Activated CD4-positive, alpha-beta memory T cell treated with anti-CD3 and anti-CD28 coated beads for 36 hours (primary cell): ENCODE measurements around the gene MRPL36. TPM values are rescaled to one million over a fixed set of nuclear protein-coding genes. Genes with fewer than 3 reads are reported as not detected.
"Not testable (repeated sequence)": the region's sequence is repeated elsewhere in the genome, so short reads cannot be mapped to it uniquely, and the experiment has no call there.

ENCODE experiments used
- CTCF ChIA-PET: fragments of 350-600 bp; sonication (Branson Sonifier 250); formaldehyde crosslinking; loops from one replicate; lab custom pipeline; 2021; ENCODE audit warnings: antibody characterized with exemption, inconsistent platforms; lab: Charles Lee
- POLR2A ChIA-PET: fragments of 350-600 bp; sonication (Branson Sonifier 250); formaldehyde crosslinking; loops from one replicate; lab custom pipeline; 2021; ENCODE audit warnings: antibody characterized with exemption; lab: Charles Lee
- DNase-seq: peaks from one replicate; pipeline ENCODE4 v3.0.0-alpha.2; 2020
- H3K27ac Mint-ChIP-seq: one replicate; pipeline ENCODE4 v1.8.0; 2021; ENCODE audit warnings: mixed read lengths
- H3K27me3 Mint-ChIP-seq: one replicate; pipeline ENCODE4 v1.8.0; 2021; ENCODE audit warnings: mixed read lengths
- H3K36me3 Mint-ChIP-seq: one replicate; pipeline ENCODE4 v1.8.0; 2021; ENCODE audit warnings: mixed read lengths
- H3K4me1 Mint-ChIP-seq: one replicate; pipeline ENCODE4 v1.8.0; 2021; ENCODE audit warnings: low read depth, mixed read lengths
- H3K4me3 Mint-ChIP-seq: one replicate; pipeline ENCODE4 v1.8.0; 2021; ENCODE audit warnings: mild to moderate bottlenecking, mixed read lengths
- H3K9me3 Mint-ChIP-seq: one replicate; pipeline ENCODE4 v1.8.0; 2021; ENCODE audit warnings: mixed read lengths
- intact Hi-C: fragments of 100-400 bp; cut with micrococcal nuclease; formaldehyde crosslinking; loops from one replicate; pipeline ENCODE4 v1.15.1; 2023
- total RNA-seq, 2 experiments: library from RNA; stranded (reverse); gene quantifications; one replicate each; pipeline ENCODE4 v1.2.3, GENCODE V29; 2021

Gene MRPL36
- total RNA-seq, 2 experiments from 2014 or later = 60.8 to 64.7 TPM

- intact Hi-C loops = no loop called here
- Mint-ChIP-seq H3K36me3 (peaks cover 57% of the 10 kb centered on the region), H3K4me1 (no peaks in the 10 kb centered on the region), H3K4me3 (no peak overlapping the region), H3K27me3 (no peaks in the 10 kb centered on the region), H3K27ac (no peak overlapping the region), H3K9me3 (no peaks in the 10 kb centered on the region)
- no peak for DNase-seq
- ChIA-PET POLR2A (no interaction called here), CTCF (interaction anchor here (1.3 kb wide), 1 partner anchor 173 kb away, joined by 6 read pairs; no protein-coding TSS in a partner anchor)
These were observed 17.8 kb upstream of the MRPL36 start for GRCh38 chr5:1817261-1818043.

GRCh38 chr5:1816495-1817089 lies 17.0 kb upstream of the MRPL36 start:
- CTCF ChIA-PET, H3K9me3 Mint-ChIP-seq, H3K4me1 Mint-ChIP-seq, POLR2A ChIA-PET, H3K27ac Mint-ChIP-seq, DNase-seq, H3K27me3 Mint-ChIP-seq, H3K4me3 Mint-ChIP-seq, intact Hi-C loops: not testable (repeated sequence)
- peaks cover 61% of the 10 kb centered on the region for H3K36me3 Mint-ChIP-seq

- Mint-ChIP-seq H3K27me3 (no peaks in the 10 kb centered on the region), H3K4me3 (no peak overlapping the region), H3K9me3 (no peaks in the 10 kb centered on the region), H3K27ac (no peak overlapping the region), H3K4me1 (no peaks in the 10 kb centered on the region), H3K36me3 (peaks cover 59% of the 10 kb centered on the region)
- intact Hi-C loops = no loop called here
- no peak for DNase-seq
- POLR2A ChIA-PET = no interaction called here
- CTCF ChIA-PET = no interaction called here
These were observed 16.2 kb upstream of the MRPL36 start for GRCh38 chr5:1815881-1816292.

- no peaks in the 10 kb centered on the region for H3K27me3 Mint-ChIP-seq
- CTCF ChIA-PET = no interaction called here
- H3K36me3 Mint-ChIP-seq = peaks cover 58% of the 10 kb centered on the region
- no peak for DNase-seq
- no peak overlapping the region for H3K27ac Mint-ChIP-seq
- no peaks in the 10 kb centered on the region for H3K4me1 Mint-ChIP-seq
- no peaks in the 10 kb centered on the region for H3K9me3 Mint-ChIP-seq
- H3K4me3 Mint-ChIP-seq = no peak overlapping the region
- POLR2A ChIA-PET = no interaction called here
- intact Hi-C loops = no loop called here
These were observed 15.6 kb upstream of the MRPL36 start for GRCh38 chr5:1815071-1815786.

- Mint-ChIP-seq H3K4me1 (no peaks in the 10 kb centered on the region), H3K27ac (no peak overlapping the region), H3K27me3 (no peaks in the 10 kb centered on the region), H3K36me3 (peaks cover 58% of the 10 kb centered on the region), H3K9me3 (no peaks in the 10 kb centered on the region), H3K4me3 (no peak overlapping the region)
- intact Hi-C loops = no loop called here
- ChIA-PET POLR2A (no interaction called here), CTCF (no interaction called here)
- DNase-seq = no peak
These were observed 14.8 kb upstream of the MRPL36 start for GRCh38 chr5:1814183-1815020.

GRCh38 chr5:1810581-1811101 lies 11.0 kb upstream of the MRPL36 start:
- Mint-ChIP-seq H3K27me3 (no peaks in the 10 kb centered on the region), H3K27ac (no peak overlapping the region), H3K4me3 (no peak overlapping the region), H3K4me1 (peaks cover 6% of the 10 kb centered on the region), H3K36me3 (peaks cover 56% of the 10 kb centered on the region), H3K9me3 (no peaks in the 10 kb centered on the region)
- ChIA-PET POLR2A (no interaction called here), CTCF (no interaction called here)
- intact Hi-C loops = no loop called here
- no peak for DNase-seq

- ChIA-PET CTCF (interaction anchor here (1.0 kb wide), 1 partner anchor 46 kb away, joined by 3 read pairs; no protein-coding TSS in a partner anchor), POLR2A (no interaction called here)
- intact Hi-C loops = loop anchor here (10.0 kb wide), 1 partner anchor 75 kb away; no protein-coding TSS in a partner anchor
- H3K4me3 Mint-ChIP-seq = no peak overlapping the region
- no peaks in the 10 kb centered on the region for H3K27me3 Mint-ChIP-seq
- DNase-seq = no peak
- no peak overlapping the region for H3K27ac Mint-ChIP-seq
- H3K4me1 Mint-ChIP-seq = peaks cover 6% of the 10 kb centered on the region
- no peaks in the 10 kb centered on the region for H3K9me3 Mint-ChIP-seq
- peaks cover 57% of the 10 kb centered on the region for H3K36me3 Mint-ChIP-seq
These were observed 9.9 kb upstream of the MRPL36 start for GRCh38 chr5:1809416-1810035.

GRCh38 chr5:1808439-1808838 lies 8.8 kb upstream of the MRPL36 start:
- Mint-ChIP-seq H3K36me3 (peaks cover 58% of the 10 kb centered on the region), H3K4me3 (no peak overlapping the region), H3K27me3 (no peaks in the 10 kb centered on the region), H3K27ac (no peak overlapping the region), H3K9me3 (no peaks in the 10 kb centered on the region), H3K4me1 (peaks cover 14% of the 10 kb centered on the region)
- CTCF ChIA-PET = interaction anchor here (1.0 kb wide), 1 partner anchor 45 kb away, joined by 3 read pairs; no protein-coding TSS in a partner anchor
- intact Hi-C loops = loop anchor here (10.0 kb wide), 1 partner anchor 74 kb away; no protein-coding TSS in a partner anchor
- POLR2A ChIA-PET = interaction anchor here (1.1 kb wide), 1 partner anchor 9 kb away, joined by 4 read pairs; the partner anchor contains the start of gene MRPL36
- DNase-seq = no peak

- Mint-ChIP-seq H3K4me3 (no peak overlapping the region), H3K9me3 (no peaks in the 10 kb centered on the region), H3K36me3 (peaks cover 65% of the 10 kb centered on the region), H3K4me1 (peaks cover 22% of the 10 kb centered on the region), H3K27ac (no peak overlapping the region), H3K27me3 (no peaks in the 10 kb centered on the region)
- DNase-seq = no peak
- intact Hi-C loops = loop anchor here (10.0 kb wide), 1 partner anchor 73 kb away; no protein-coding TSS in a partner anchor
- ChIA-PET POLR2A (interaction anchor here (1.1 kb wide), 1 partner anchor 9 kb away, joined by 4 read pairs; the partner anchor contains the start of gene MRPL36), CTCF (interaction anchor here (0.6 kb wide), 1 partner anchor 19 kb away, joined by 3 read pairs; no protein-coding TSS in a partner anchor)
These were observed 8.0 kb upstream of the MRPL36 start for GRCh38 chr5:1807451-1808185.

GRCh38 chr5:1806974-1807373 lies 7.3 kb upstream of the MRPL36 start:
- ChIA-PET CTCF (no interaction called here), POLR2A (no interaction called here)
- H3K27ac Mint-ChIP-seq = no peak overlapping the region
- H3K9me3 Mint-ChIP-seq = no peaks in the 10 kb centered on the region
- H3K36me3 Mint-ChIP-seq = peaks cover 64% of the 10 kb centered on the region
- H3K27me3 Mint-ChIP-seq = no peaks in the 10 kb centered on the region
- intact Hi-C loops = loop anchor here (10.0 kb wide), 1 partner anchor 72 kb away; no protein-coding TSS in a partner anchor
- no peak for DNase-seq
- H3K4me1 Mint-ChIP-seq = peaks cover 28% of the 10 kb centered on the region
- H3K4me3 Mint-ChIP-seq = no peak overlapping the region
